H9 (cell line): Measurements from ENCODE around the gene VMA21. TPM values are rescaled to one million over a fixed set of nuclear protein-coding genes. Genes with fewer than 3 reads are reported as not detected.
A peak's percentile ranks its signal among the peaks of the same experiment; 100 is the strongest.

Experiments used
- DNase-seq: peaks from one replicate; pipeline ENCODE4 v3.0.0-alpha.2; 2017
- H2AFZ ChIP-seq: one replicate; pipeline ENCODE4 v1.6.1; 2013; ENCODE audit warnings: mild to moderate bottlenecking, low read length, control low read depth, moderate library complexity
- H2AK5ac ChIP-seq: 2 replicates; pipeline ENCODE4 v1.6.1; 2013; ENCODE audit warnings: low read length, control low read depth, mixed read lengths; ENCODE audit not compliant: insufficient read length
- H2BK120ac ChIP-seq: one replicate; pipeline ENCODE4 v1.6.1; 2013; ENCODE audit warnings: low read depth, mild to moderate bottlenecking, low read length, control low read depth, inconsistent platforms; ENCODE audit not compliant: poor library complexity, severe bottlenecking
- H2BK12ac ChIP-seq: 2 replicates; pipeline ENCODE4 v1.6.1; 2013; ENCODE audit warnings: low read length, control low read depth, mixed read lengths, low read depth; ENCODE audit not compliant: insufficient read length
- H2BK15ac ChIP-seq: 2 replicates; pipeline ENCODE4 v1.6.1; 2013; ENCODE audit warnings: low read depth, low read length, control low read depth
- H2BK20ac ChIP-seq: one replicate; pipeline ENCODE4 v1.6.1; 2013; ENCODE audit warnings: low read depth, mild to moderate bottlenecking, low read length, control low read depth, inconsistent platforms; ENCODE audit not compliant: poor library complexity, severe bottlenecking
- H2BK5ac ChIP-seq: 2 replicates; pipeline ENCODE4 v1.6.1; 2013; ENCODE audit warnings: low read length, control low read depth, mixed read lengths; ENCODE audit not compliant: insufficient read length
- H3K14ac ChIP-seq: 2 replicates; pipeline ENCODE4 v1.6.1; 2013; ENCODE audit warnings: low read length, control low read depth; ENCODE audit not compliant: insufficient read depth
- H3K18ac ChIP-seq: 2 replicates; pipeline ENCODE4 v1.6.1; 2013; ENCODE audit warnings: low read depth, mild to moderate bottlenecking, mixed read lengths, low read length, control low read depth; ENCODE audit not compliant: insufficient read length
- H3K23ac ChIP-seq: 2 replicates; pipeline ENCODE4 v1.6.1; 2013; ENCODE audit warnings: low read length, control low read depth, mixed read lengths, low read depth; ENCODE audit not compliant: insufficient read length
- H3K23me2 ChIP-seq: 2 replicates; pipeline ENCODE4 v1.6.1; 2013; ENCODE audit warnings: low read depth, mild to moderate bottlenecking, mixed read lengths, low read length, control low read depth; ENCODE audit not compliant: insufficient read length, poor library complexity, severe bottlenecking
- H3K27ac ChIP-seq: 2 replicates; pipeline ENCODE4 v1.5.1; 2013; ENCODE audit warnings: low read length, control low read depth, mixed read lengths, low read depth; ENCODE audit not compliant: insufficient read length
- H3K27me3 ChIP-seq: 2 replicates; pipeline ENCODE4 v1.6.1; 2013; ENCODE audit warnings: low read length, control low read depth, inconsistent platforms; ENCODE audit not compliant: insufficient read depth
- H3K4ac ChIP-seq: 2 replicates; pipeline ENCODE4 v1.6.1; 2013; ENCODE audit warnings: low read depth, mild to moderate bottlenecking, control low read depth, inconsistent platforms, low read length, moderate library complexity
- H3K4me1 ChIP-seq: 2 replicates; pipeline ENCODE4 v1.6.1; 2013; ENCODE audit warnings: low read length, control low read depth, inconsistent platforms; ENCODE audit not compliant: insufficient read depth
- H3K4me2 ChIP-seq: 2 replicates; pipeline ENCODE4 v1.6.1; 2013; ENCODE audit warnings: low read length, control low read depth, mixed read lengths; ENCODE audit not compliant: insufficient read length, insufficient read depth
- H3K56ac ChIP-seq: 2 replicates; pipeline ENCODE4 v1.6.1; 2013; ENCODE audit warnings: low read depth, mild to moderate bottlenecking, mixed read lengths, low read length, control low read depth; ENCODE audit not compliant: insufficient read length
- H3K79me1 ChIP-seq: 2 replicates; pipeline ENCODE4 v1.6.1; 2013; ENCODE audit warnings: low read depth, mild to moderate bottlenecking, moderate library complexity, low read length, control low read depth, inconsistent platforms; ENCODE audit not compliant: insufficient read depth, poor library complexity, severe bottlenecking
- H3K79me2 ChIP-seq: 2 replicates; pipeline ENCODE4 v1.6.1; 2013; ENCODE audit warnings: low read length, control low read depth, inconsistent platforms; ENCODE audit not compliant: insufficient read depth
- H3K9ac ChIP-seq: 2 replicates; pipeline ENCODE4 v1.6.1; 2013; ENCODE audit warnings: low read length, control low read depth, mixed read lengths; ENCODE audit not compliant: insufficient read length; ENCODE audit errors: extremely low read depth
- H3K9me3 ChIP-seq: one replicate; pipeline ENCODE4 v1.6.1; 2013; ENCODE audit warnings: low read depth, low read length, inconsistent platforms; ENCODE audit not compliant: control insufficient read depth
- H3T11ph ChIP-seq: one replicate; pipeline ENCODE4 v1.6.1; 2013; ENCODE audit warnings: mild to moderate bottlenecking, low read length, control low read depth, inconsistent platforms
- H4K20me1 ChIP-seq: one replicate; pipeline ENCODE4 v1.6.1; 2013; ENCODE audit not compliant: control insufficient read depth, insufficient read length, insufficient read depth
- H4K5ac ChIP-seq: 2 replicates; pipeline ENCODE4 v1.6.1; 2013; ENCODE audit warnings: low read depth, mild to moderate bottlenecking, mixed read lengths, low read length, control low read depth; ENCODE audit not compliant: insufficient read length
- H4K8ac ChIP-seq: replicated peaks from 2 replicates; pipeline ENCODE4 v1.6.1; 2013; ENCODE audit warnings: low read length, control low read depth, mixed read lengths, low read depth; ENCODE audit not compliant: insufficient read length
- H4K91ac ChIP-seq: 2 replicates; pipeline ENCODE4 v1.6.1; 2013; ENCODE audit warnings: low read depth, mild to moderate bottlenecking, moderate library complexity, mixed read lengths, low read length, control low read depth; ENCODE audit not compliant: insufficient read length
- H3K27ac Mint-ChIP-seq, 3 experiments: 2 replicates in 2 of 3; 3 replicates in 1 of 3; pipeline ENCODE4 v1.8.0; 2020 to 2021; ENCODE audit warnings: mixed read lengths in 3 of 3, mild to moderate bottlenecking in 1 of 3, moderate library complexity in 1 of 3
- H3K27me3 Mint-ChIP-seq: 2 replicates; pipeline ENCODE4 v1.8.0; 2021; ENCODE audit warnings: low read depth, mild to moderate bottlenecking, moderate library complexity, mixed read lengths
- H3K36me3 Mint-ChIP-seq, 3 experiments: 2 replicates in 2 of 3; 3 replicates in 1 of 3; pipeline ENCODE4 v1.8.0; 2020 to 2021; ENCODE audit warnings: low read depth in 3 of 3, mixed read lengths in 3 of 3; ENCODE audit not compliant: insufficient read depth in 1 of 3
- H3K4me1 Mint-ChIP-seq, 2 experiments: 2 replicates each; pipeline ENCODE4 v1.8.0; 2020; ENCODE audit warnings: mixed read lengths in 2 of 2
- H3K4me3 Mint-ChIP-seq, 2 experiments: 2 replicates in 1 of 2; 3 replicates in 1 of 2; pipeline ENCODE4 v1.8.0; 2020 to 2021; ENCODE audit warnings: mild to moderate bottlenecking in 2 of 2, mixed read lengths in 2 of 2, moderate library complexity in 1 of 2
- H3K9me3 Mint-ChIP-seq, 2 experiments: 2 replicates in 1 of 2; 3 replicates in 1 of 2; pipeline ENCODE4 v1.8.0; 2020; ENCODE audit warnings: mild to moderate bottlenecking in 2 of 2, mixed read lengths in 2 of 2, moderate library complexity in 1 of 2
- WGBS: extraction: QIAGEN DNeasy Blood & Tissue Kit; methylation state at CpG from one replicate; pipeline ENCODE4 v1.1.7; 2013; ENCODE audit warnings: missing lambda C conversion rate, low lambda C conversion rate, mixed read lengths; ENCODE audit not compliant: insufficient read length; ENCODE audit errors: extremely low coverage; 5-methylcytosine and 5-hydroxymethylcytosine counted together
- total RNA-seq: library from RNA; stranded (reverse); gene quantifications from 2 replicates; pipeline ENCODE4 v1.2.1, GENCODE V29; 2021
- TF ChIP-seq, protein P1 (sequence below): fragments of 200-600 bp; sonication (generic); conservative IDR thresholded peaks from 3 replicates; pipeline ENCODE4 v1.8.0; 2021; ENCODE audit warnings: antibody characterized with exemption, mild to moderate bottlenecking

VMA21 gene
- total RNA-seq, 1 experiment from 2014 or later, result 50.3 TPM

DNA sequence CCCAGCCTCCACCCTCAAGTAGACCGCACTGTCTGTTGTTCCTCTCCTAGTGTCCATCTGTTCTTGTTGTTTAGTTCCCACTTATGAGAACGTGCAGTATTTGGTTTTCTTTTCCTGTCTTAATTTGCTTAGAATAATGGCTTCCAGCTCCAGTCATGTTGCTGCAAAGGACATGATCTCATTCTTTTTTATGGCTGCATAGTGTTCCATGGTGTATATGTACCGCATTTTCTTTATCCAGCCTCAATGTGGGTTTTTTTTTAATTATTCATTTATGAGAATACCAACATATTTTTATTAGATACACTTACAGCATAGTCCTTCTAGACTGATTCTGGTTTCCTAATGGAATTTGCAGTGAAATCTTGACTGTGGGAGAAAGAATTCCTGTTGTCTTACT lies 1.3 kb downstream of the VMA21 start:
- peaks cover 13 to 18% of the 10 kb centered on the region in 2 experiments; a peak in 2 of 4 replicates for H3K4me1 Mint-ChIP-seq
- H3K9ac ChIP-seq, result no peak overlapping the region
- no peak overlapping the region for H2BK15ac ChIP-seq
- TF ChIP-seq, protein P1, sequence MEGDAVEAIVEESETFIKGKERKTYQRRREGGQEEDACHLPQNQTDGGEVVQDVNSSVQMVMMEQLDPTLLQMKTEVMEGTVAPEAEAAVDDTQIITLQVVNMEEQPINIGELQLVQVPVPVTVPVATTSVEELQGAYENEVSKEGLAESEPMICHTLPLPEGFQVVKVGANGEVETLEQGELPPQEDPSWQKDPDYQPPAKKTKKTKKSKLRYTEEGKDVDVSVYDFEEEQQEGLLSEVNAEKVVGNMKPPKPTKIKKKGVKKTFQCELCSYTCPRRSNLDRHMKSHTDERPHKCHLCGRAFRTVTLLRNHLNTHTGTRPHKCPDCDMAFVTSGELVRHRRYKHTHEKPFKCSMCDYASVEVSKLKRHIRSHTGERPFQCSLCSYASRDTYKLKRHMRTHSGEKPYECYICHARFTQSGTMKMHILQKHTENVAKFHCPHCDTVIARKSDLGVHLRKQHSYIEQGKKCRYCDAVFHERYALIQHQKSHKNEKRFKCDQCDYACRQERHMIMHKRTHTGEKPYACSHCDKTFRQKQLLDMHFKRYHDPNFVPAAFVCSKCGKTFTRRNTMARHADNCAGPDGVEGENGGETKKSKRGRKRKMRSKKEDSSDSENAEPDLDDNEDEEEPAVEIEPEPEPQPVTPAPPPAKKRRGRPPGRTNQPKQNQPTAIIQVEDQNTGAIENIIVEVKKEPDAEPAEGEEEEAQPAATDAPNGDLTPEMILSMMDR, result no peak
- H3K4me2 ChIP-seq, result peak overlapping the region; percentile 84
- peaks cover 28% of the 10 kb centered on the region; the same call in 1 of the 2 replicates for H3K79me2 ChIP-seq
- H4K91ac ChIP-seq, result no peak overlapping the region
- H2BK120ac ChIP-seq, result no peak overlapping the region
- H2AK5ac ChIP-seq, result no peak overlapping the region
- H3K36me3 Mint-ChIP-seq, result peaks cover 9 to 16% (median 9%) of the 10 kb centered on the region in 3 experiments
- H3K9me3 ChIP-seq, result peaks cover 40% of the 10 kb centered on the region
- H2BK12ac ChIP-seq, result no peak overlapping the region
- no peak overlapping the region for H3K27ac ChIP-seq
- no peak overlapping the region for H3K18ac ChIP-seq
- no peak overlapping the region for H4K5ac ChIP-seq
- no peak overlapping the region for H3K56ac ChIP-seq
- H3K23ac ChIP-seq, result no peak overlapping the region
- DNase-seq, result no peak
- H3K4ac ChIP-seq, result no peak overlapping the region
- H3K27me3 ChIP-seq, result no peaks in the 10 kb centered on the region
- peak overlapping the region; percentile 83 to 90 for H3K4me3 Mint-ChIP-seq
- H3K14ac ChIP-seq, result no peak overlapping the region
- H3K27ac Mint-ChIP-seq, result no peak overlapping the region
- peaks cover 65 to 69% of the 10 kb centered on the region in 2 experiments for H3K9me3 Mint-ChIP-seq
- H3K4me1 ChIP-seq, result no peaks in the 10 kb centered on the region
- H4K20me1 ChIP-seq, result no peaks in the 10 kb centered on the region
- H3T11ph ChIP-seq, result no peak overlapping the region
- no CpG with 5 or more reads among the region's 3 CpGs for WGBS
- no peaks in the 10 kb centered on the region for H3K27me3 Mint-ChIP-seq
- H3K23me2 ChIP-seq, result peaks cover 8% of the 10 kb centered on the region
- no peak overlapping the region for H2BK5ac ChIP-seq
- no peak overlapping the region for H2BK20ac ChIP-seq
- H4K8ac ChIP-seq, result no peak overlapping the region
- H3K79me1 ChIP-seq, result no peaks in the 10 kb centered on the region
- H2AFZ ChIP-seq, result no peak overlapping the region
